Breast epithelium (tissue), 4 donors: ENCODE results near the gene TGM5. TPM values are rescaled to one million over a fixed set of nuclear protein-coding genes. Genes with fewer than 3 reads are reported as not detected.

ENCODE experiments used
- DNase-seq, 2 donors: peaks; one replicate each; pipeline ENCODE4 v3.0.0-alpha.2; 2019; ENCODE audit warnings: low spot score in 2 of 2
- H3K27ac ChIP-seq, 2 donors: fragments of 200-600 bp; sonication (generic) in 1 of 2; one replicate each; pipeline ENCODE4 v1.5.1; 2016 to 2019; ENCODE audit warnings: mild to moderate bottlenecking in 1 of 2
- H3K27me3 ChIP-seq, 2 donors: fragments of 200-600 bp; sonication (generic) in 1 of 2; one replicate each; pipeline versions ENCODE4 v1.5.1 to v1.6.0; 2017 to 2019; ENCODE audit warnings: control low read depth in 1 of 2, mild to moderate bottlenecking in 1 of 2
- H3K36me3 ChIP-seq: fragments of 200-600 bp; one replicate; pipeline ENCODE4 v1.5.1; 2019
- H3K4me1 ChIP-seq, 2 donors: fragments of 200-600 bp; sonication (generic); one replicate each; pipeline ENCODE4 v1.5.1; 2016 to 2019; ENCODE audit warnings: control low read depth in 1 of 2
- H3K4me3 ChIP-seq, 3 donors: fragments of 200-600 bp; sonication (generic); 1 replicate in 2 of 3; 2 replicates in 1 of 3; pipeline ENCODE4 v1.5.1; 2016 to 2019; ENCODE audit warnings: mild to moderate bottlenecking in 3 of 3, moderate library complexity in 2 of 3
- H3K9me3 ChIP-seq, 2 donors: fragments of 200-600 bp; sonication (generic) in 1 of 2; one replicate each; pipeline ENCODE4 v1.5.1; 2016 to 2019; ENCODE audit warnings: control low read depth in 1 of 2
- CTCF ChIP-seq, 3 donors: fragments of 450-650 bp; IDR thresholded peaks; one replicate each; pipeline ENCODE4 v1.5.1; 2016 to 2017; ENCODE audit warnings: antibody characterized with exemption in 3 of 3, mild to moderate bottlenecking in 3 of 3, moderate library complexity in 3 of 3
- POLR2A ChIP-seq: fragments of 450-650 bp; IDR thresholded peaks from one replicate; pipeline ENCODE4 v1.6.1; 2016; ENCODE audit warnings: antibody characterized with exemption, mild to moderate bottlenecking, moderate library complexity
- POLR2AphosphoS5 ChIP-seq, 3 donors: sonication (generic); formaldehyde crosslinking; IDR thresholded peaks; one replicate each; pipeline ENCODE4 v1.6.1; 2017; ENCODE audit warnings: antibody characterized with exemption in 3 of 3
- intact Hi-C: fragments of 100-400 bp; cut with DNase I; formaldehyde crosslinking; loops from one replicate; pipeline ENCODE4 v1.15.1; 2023; ENCODE audit warnings: low total_unique reads
- total RNA-seq, 3 donors: library from RNA; depleted of rRNA; stranded (reverse); fragments of >200 nt; gene quantifications; one replicate each; pipeline ENCODE4 v1.1.0, GENCODE V29; 2016

Gene TGM5
- total RNA-seq, 3 donors from 2014 or later: 1.6 to 3.1 (median 2.7) TPM

- TF ChIP-seq CTCF (IDR thresholded peaks at IDR 0.05) (no peak), POLR2AphosphoS5 (IDR thresholded peaks at IDR 0.05) (no peak), POLR2A (no peak)
- intact Hi-C loops: no loop called here
- no peak for DNase-seq
- H3K36me3 ChIP-seq: no peaks in the 10 kb centered on the region
- peaks cover 2 to 21% of the 10 kb centered on the region in 2 donors for H3K4me1 ChIP-seq
- H3K9me3 ChIP-seq: no peaks in the 10 kb centered on the region
- H3K27me3 ChIP-seq: no peaks in the 10 kb centered on the region
- peak overlapping the region; percentile 94 to 97 for H3K27ac ChIP-seq
- H3K4me3 ChIP-seq: peak overlapping the region; percentile 66 to 95 (median 89)
Measured at GRCh38 chr15:43186003-43186353, 80.8 kb downstream of the TGM5 start.

GRCh38 chr15:43185157-43186002 is 81.3 kb downstream of the TGM5 start, which contains the start of gene CCNDBP1:
Gene CCNDBP1 (plus strand): TSS chr15:43185403. CDS start chr15:43185499, 96 bp downstream.
- no peaks in the 10 kb centered on the region for H3K36me3 ChIP-seq
- peak; percentile 47 for TF ChIP-seq POLR2A
- TF ChIP-seq CTCF (IDR thresholded peaks at IDR 0.05): peak in 1 of 3 donors; percentile 33
- peak; percentile 79 to 90 (median 82) for TF ChIP-seq POLR2AphosphoS5 (IDR thresholded peaks at IDR 0.05)
- peak; percentile 83 to 87 for DNase-seq
- H3K4me3 ChIP-seq: peak within 1 kb of the TSS; percentile 66 to 95 (median 89)
- no peaks in the 10 kb centered on the region for H3K9me3 ChIP-seq
- intact Hi-C loops: no loop called here
- peak within 1 kb of the TSS; percentile 94 to 97 for H3K27ac ChIP-seq
- H3K4me1 ChIP-seq: peaks cover 2 to 21% of the 10 kb centered on the region in 2 donors
- H3K27me3 ChIP-seq: no peaks in the 10 kb centered on the region

- H3K27me3 ChIP-seq: no peaks in the 10 kb centered on the region
- peaks cover 2 to 14% of the 10 kb centered on the region in 2 donors for H3K4me1 ChIP-seq
- peak overlapping the region; percentile 94 to 97 for H3K27ac ChIP-seq
- peak overlapping the region; percentile 66 to 95 (median 89) for H3K4me3 ChIP-seq
- H3K36me3 ChIP-seq: no peaks in the 10 kb centered on the region
- DNase-seq: no peak
- intact Hi-C loops: no loop called here
- H3K9me3 ChIP-seq: no peaks in the 10 kb centered on the region
- TF ChIP-seq CTCF (IDR thresholded peaks at IDR 0.05): no peak
- TF ChIP-seq POLR2A: no peak
- TF ChIP-seq POLR2AphosphoS5 (IDR thresholded peaks at IDR 0.05): no peak
Measured at GRCh38 chr15:43184407-43185124, 82.2 kb downstream of the TGM5 start.

GRCh38 chr15:43183270-43183669 is 83.5 kb downstream of the TGM5 start:
- no peak for DNase-seq
- intact Hi-C loops: no loop called here
- Histone ChIP-seq H3K27me3 (no peaks in the 10 kb centered on the region), H3K4me3 (no peak overlapping the region), H3K27ac (no peak overlapping the region), H3K9me3 (no peaks in the 10 kb centered on the region), H3K36me3 (no peaks in the 10 kb centered on the region), H3K4me1 (peaks cover 2 to 13% of the 10 kb centered on the region in 2 donors)
- TF ChIP-seq POLR2AphosphoS5 (IDR thresholded peaks at IDR 0.05) (no peak), CTCF (IDR thresholded peaks at IDR 0.05) (no peak), POLR2A (no peak)

Other genes starting within 250 kb of the TGM5 start
- 10 to 100 TPM; 33.0 to 52.5 (median 48.5) TPM for gene UBR1, start 160.9 kb downstream of the TGM5 start, total RNA-seq
- gene TMEM62, start 133.3 kb downstream of the TGM5 start, total RNA-seq: 10 to 100 TPM; 43.2 to 61.6 (median 59.4) TPM
- gene CCNDBP1, start 81.5 kb downstream of the TGM5 start, total RNA-seq: 100 to 1,000 TPM in 2 of 3 donors, 10 to 100 TPM in 1; 90.1 to 179 (median 106) TPM
- gene EPB42, start 45.9 kb downstream of the TGM5 start, total RNA-seq: 1 to 10 TPM in 1 of 3 donors, under 1 TPM in 1, not detected in 1; 0.29 to 1.9 TPM
- gene TGM7, start 35.3 kb upstream of the TGM5 start, total RNA-seq: not detected
- gene LCMT2, start 63.6 kb upstream of the TGM5 start, total RNA-seq: 1 to 10 TPM; 3.8 to 9.5 (median 6.6) TPM
- gene ZSCAN29, start 104.1 kb upstream of the TGM5 start, total RNA-seq: 10 to 100 TPM; 19.5 to 24.9 (median 24.7) TPM
- 10 to 100 TPM; 12.2 to 21.1 (median 19.7) TPM for gene TUBGCP4, start 104.2 kb upstream of the TGM5 start, total RNA-seq
- gene TP53BP1, start 226.2 kb upstream of the TGM5 start, total RNA-seq: 10 to 100 TPM; 30.1 to 65.5 (median 60.9) TPM